T follicular helper cell (primary cell): ENCODE measurements around the gene RNPS1.

Experiments used
- DNase-seq: peaks from one replicate; pipeline ENCODE4 v3.0.0-alpha.2; 2020; ENCODE audit warnings: low read depth

RNPS1 gene

DNA sequence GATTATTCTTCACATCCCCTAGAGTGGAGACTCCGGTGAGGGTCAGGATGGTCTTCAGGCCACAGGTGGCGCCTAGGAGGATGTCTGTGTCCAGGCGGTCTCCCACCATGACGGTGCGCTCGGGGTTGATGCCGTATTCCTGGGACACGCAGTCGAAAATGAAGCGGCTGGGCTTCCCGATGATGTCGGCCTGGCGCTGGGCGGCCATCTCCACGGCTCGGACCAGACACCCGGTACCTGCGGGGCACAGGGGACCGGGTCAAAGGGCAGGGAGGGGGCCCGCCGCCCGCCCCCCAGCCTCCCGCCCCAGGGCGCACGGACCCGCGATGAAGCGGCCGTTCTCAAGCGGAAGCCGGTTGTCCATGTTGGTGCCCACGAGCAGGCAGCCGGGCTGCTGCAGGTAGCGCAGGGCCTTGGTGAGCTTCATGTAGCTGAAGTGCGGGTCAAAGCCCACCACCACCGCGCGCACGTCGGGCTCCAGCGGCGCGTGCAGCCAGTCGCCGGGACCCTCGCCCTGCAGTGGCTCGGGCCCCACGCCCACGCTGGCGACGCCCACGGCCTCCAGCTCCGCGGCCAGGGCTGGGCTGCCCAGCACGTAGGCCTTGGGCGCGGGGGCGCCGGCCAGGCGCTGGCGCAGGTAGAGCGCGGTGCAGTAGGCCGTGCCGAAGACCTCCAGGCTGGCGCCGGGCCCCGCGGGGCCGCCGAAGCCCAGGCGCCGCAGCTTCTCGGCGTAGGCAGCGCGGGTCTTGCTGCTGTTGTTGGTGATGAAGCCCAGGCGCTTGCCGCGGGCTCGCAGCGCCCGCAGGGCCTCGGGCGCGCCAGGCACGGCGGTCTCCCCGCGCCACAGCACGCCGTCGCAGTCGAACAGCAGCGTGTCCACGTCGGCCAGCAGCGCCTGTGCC, 53.9 kb downstream of the RNPS1 start:
- no peak for DNase-seq

DNA sequence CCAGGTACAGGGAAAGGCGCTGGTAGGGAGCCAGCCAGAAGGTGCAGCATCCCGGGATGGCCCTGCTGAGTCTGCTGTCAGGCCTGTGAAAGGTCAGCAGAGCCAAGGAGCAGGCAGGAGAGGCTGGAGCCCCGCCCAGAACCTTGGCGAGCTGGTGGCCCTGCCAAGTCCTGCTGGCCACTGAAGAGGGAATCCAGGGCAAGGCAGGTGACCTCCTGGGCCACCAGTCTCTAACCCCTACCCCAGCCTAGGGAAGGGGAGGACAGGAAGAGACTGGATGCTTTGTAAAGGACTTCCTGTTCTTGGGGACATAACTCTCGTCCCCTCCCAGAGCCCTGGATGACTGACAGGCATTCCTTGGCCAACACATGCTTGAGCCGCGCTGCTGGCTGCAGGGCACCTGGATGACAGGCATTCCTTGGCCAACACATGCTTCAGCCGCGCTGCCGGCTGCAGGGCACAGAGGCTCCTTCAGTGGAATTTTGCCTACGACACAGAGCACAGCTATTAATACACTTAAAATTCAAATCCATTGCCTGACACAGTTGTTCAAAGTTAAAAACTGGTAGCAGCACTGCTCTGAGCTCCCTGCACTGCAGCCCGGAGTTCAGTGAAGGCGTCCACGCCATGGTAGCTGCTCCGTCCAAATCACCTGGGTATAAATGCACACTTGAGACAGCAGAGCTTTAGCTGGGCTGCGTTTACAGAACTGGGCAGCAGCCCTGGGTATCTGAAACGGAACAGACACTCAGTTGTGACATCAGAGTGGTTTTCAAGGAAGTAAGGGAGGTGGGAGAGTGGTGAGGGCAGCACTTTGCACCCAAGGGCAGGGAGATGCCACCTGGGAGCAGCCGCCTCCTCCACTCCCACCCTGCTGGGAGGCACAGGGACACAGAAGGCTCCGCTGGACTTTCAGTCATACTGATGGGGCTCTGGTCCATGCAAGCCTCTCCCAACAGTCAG, 55.3 kb downstream of the RNPS1 start:
- no peak for DNase-seq

DNA sequence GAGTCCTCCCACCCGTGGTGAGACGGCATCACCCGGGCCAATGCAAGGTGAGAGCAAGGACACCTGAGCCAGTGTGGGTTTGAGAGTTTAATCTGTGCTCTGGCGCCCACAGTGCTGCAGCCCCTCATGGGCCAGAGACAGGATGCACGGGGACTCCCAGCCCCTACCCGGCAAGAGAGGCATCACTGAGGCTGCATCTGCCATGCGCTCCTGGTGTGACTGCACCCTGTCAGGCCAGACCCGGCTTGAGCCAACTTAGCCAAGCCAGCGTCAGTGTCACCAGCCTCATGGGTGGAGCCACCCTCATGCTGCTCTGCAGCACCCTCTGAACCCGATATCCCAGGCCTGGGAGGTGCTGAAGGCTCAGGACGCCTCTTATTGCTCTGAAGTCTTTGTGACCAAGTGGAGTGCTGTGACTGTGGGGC, 56.0 kb downstream of the RNPS1 start:
- DNase-seq = no peak

DNA sequence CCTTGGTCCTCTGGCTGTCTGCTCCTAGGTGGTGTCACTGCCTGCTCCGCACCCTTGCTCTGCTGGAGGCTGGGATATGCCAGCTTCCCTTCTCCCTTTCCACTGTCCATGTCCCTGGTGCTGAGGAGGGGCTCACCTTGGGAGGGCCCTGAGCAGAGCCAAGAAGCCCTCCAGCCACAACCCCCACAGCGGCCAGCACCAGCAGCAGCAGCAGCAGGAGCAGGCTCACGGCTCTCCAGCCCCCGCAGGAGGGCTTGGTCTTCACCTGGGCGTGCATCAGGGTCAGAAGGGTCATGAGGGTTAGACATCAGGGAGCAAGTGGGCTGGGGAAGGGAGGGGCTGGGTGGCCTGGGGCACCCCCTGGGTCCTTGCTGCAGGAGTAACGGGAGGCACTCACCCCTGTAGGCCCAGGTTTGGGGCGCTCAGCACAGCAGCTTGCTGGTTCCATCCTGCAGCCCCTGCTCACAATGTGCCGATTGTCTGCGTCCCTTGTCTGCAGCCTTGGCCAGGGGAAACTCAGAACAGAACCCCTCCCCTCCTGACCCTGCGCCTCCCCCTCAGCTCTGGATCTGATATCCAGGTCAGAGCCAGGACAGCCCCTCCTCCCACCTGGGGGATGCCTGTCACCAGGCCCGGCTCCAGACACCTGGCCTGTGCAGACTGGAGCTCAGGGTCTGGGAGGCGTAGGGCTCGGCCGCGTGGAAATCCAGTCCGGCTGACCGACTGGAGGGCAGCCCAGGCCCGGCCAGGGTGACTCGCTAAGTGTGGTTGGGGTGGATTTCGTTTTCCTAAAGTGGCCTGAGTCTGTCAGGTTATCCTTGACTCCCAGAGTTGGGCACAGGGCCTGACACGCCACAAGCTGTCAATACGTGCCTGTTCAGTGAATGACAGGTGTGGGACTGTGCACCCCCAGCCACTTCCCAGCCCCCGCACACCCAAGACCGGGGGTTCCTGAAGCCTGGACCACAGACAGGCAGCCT, 57.2 kb downstream of the RNPS1 start, which contains the start of gene BRICD5:
Gene BRICD5 (minus strand): TSS at position 478 of the 980 bp plus-strand sequence. CDS start 30 bp downstream, at position 448.
- no peak for DNase-seq

DNA sequence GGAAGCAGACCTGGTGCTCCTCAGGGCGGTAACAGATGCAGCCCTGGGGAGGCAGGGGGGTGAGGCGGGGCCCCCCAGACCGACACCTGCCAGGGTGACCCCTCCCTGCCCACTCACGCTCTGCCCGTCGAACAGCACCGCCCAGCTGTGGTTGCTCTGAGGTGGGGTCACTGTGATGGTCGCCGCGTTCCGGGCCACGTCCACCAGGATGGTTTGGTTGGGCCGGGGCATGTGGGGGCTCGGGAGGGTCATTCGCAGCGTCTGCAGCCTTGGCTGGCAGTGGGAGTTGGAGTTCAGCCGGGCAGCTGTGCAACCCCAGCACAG, 58.0 kb downstream of the RNPS1 start:
- no peak for DNase-seq

DNA sequence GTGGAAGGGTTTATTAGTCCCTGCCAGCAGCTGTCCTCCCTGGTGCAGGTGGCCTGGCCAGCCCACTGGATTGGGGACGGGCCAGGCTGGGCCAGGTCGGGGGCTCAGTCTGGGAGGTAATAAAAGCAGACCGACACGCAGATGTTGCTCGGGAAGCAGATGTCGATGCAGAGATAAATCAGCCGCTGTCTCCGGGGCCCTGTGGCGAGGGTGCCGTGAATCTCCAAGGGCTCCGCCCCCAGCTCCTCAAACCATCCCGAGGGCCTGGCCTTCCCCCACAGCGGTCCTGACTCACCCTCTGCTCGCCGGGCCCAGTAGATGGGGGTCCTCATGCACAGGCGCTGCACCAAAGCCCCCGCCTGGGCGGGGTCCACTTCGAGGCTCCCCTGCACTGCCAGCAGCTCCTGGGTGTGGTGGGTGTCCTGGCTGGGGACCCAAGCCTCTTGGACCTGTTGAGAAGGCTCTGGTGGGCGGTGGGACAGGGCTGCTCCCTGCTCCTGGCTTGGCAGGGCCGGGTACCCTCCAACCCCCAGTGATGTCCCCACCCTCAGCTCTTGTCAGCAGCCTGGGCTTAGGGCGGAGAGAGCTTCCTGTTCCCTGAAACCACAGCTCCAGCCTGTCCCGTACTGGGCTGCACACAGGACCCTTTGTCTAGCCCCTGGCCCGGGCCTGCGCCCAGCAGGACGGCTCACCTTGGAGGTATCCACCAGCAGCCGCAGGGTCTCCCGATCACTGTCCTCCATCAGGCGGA, 58.5 kb downstream of the RNPS1 start:
- DNase-seq = no peak

DNA sequence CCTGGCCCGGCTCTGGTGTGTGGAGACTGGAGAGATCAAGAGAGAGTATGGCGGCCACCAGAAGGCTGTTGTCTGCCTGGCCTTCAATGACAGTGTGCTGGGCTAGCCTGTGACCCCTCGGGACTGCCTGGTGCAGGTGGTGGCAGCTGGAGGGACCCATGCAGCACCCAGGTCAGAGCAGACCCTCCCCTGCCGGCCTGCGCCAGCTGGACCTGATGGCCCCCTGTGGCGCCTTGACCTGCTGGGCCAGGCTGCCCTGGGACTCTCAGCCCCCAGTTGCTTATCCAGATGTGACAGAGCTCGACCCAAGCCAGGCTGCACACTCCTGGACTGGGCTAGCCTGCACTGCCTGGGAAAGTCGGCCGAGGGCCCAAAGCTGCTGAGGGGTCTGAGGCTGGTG, 59.2 kb downstream of the RNPS1 start:
- DNase-seq = no peak

DNA sequence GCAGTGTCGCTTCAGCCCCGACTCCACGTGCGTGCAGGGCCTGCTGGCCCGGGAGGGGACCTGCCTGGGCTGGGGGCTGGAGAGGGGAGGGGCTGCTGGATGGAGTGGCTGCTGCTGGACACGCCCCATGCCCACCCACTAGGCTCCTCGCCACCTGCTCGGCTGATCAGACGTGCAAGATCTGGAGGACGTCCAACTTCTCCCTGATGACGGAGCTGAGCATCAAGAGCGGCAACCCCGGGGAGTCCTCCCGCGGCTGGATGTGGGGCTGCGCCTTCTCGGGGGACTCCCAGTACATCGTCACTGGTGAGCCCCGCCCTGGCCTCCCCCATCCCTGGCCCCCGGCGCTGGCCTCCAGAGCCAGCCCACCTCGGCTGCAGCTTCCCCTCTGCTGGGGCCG, 59.6 kb downstream of the RNPS1 start:
- DNase-seq = no peak

DNA sequence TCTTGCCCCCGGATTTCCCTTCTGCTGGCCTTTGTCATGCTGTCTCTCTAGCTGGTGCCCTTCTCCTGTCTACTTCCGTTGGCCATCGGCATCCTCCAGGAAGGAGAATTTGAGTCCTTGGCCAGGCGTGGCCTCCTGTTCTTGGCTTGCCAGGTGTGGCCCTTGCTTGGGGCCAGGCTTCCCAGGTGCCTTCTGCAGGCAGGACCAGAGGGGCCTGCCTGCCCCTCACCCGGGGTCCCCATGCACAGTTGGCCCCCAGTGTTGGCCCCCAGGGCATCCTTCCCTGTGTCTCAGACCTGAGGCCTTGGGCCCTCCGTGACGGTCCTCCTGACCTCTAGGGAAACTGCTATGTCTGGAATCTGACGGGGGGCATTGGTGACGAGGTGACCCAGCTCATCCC, 60.1 kb downstream of the RNPS1 start:
- DNase-seq = no peak

DNA sequence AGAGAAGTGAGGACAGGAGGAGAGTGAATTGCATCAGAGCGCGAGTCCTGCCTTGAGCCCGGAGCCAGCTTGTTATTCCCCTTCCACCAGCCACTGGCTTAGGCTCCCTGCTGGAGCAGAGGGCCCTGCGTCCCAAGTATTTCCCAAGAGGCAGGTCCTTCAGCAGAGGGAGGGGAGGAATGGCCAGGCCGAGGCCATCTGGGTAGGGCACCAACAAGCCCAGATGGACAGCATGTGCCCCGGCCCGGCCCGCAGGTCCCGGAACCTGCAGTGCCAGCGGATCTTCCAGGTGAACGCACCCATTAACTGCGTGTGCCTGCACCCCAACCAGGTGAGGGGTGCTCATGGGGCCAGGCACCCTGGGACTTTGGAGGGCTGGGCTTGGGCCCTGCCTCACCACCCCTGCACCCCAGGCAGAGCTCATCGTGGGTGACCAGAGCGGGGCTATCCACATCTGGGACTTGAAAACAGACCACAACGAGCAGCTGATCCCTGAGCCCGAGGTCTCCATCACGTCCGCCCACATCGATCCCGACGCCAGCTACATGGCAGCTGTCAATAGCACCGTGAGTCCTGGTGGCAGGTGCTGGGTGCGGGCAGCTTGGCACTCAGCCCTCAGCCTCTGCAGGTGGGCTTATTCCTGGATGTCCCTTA, 61.0 kb downstream of the RNPS1 start:
- no peak for DNase-seq

DNA sequence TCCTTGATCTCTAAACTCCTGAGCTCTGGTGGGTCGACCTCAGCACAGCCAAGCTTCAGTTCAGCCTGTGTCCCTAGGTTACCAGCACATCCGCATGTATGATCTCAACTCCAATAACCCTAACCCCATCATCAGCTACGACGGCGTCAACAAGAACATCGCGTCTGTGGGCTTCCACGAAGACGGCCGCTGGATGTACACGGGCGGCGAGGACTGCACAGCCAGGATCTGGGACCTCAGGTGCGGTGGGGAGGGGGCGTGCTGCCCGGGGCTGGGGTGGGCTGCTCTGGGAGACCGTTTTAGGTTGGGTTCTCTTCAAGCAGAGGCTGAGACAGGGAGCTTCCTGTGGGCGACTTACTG, 61.5 kb downstream of the RNPS1 start:
- DNase-seq = no peak

DNA sequence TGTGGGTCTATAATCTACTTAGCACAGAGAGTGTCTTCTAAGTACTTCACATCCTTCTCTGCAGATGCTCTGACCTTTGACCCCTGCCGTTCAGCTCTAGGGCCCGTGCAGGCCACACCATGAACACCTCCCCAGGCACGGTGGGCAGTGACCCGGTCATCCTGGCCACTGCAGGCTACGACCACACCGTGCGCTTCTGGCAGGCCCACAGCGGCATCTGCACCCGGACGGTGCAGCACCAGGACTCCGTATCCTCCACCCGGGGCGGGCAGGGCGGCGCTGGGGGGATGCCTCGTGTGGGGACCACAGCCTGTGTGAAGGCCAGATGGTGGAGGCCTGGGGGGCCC, 62.0 kb downstream of the RNPS1 start:
- DNase-seq = no peak

DNA sequence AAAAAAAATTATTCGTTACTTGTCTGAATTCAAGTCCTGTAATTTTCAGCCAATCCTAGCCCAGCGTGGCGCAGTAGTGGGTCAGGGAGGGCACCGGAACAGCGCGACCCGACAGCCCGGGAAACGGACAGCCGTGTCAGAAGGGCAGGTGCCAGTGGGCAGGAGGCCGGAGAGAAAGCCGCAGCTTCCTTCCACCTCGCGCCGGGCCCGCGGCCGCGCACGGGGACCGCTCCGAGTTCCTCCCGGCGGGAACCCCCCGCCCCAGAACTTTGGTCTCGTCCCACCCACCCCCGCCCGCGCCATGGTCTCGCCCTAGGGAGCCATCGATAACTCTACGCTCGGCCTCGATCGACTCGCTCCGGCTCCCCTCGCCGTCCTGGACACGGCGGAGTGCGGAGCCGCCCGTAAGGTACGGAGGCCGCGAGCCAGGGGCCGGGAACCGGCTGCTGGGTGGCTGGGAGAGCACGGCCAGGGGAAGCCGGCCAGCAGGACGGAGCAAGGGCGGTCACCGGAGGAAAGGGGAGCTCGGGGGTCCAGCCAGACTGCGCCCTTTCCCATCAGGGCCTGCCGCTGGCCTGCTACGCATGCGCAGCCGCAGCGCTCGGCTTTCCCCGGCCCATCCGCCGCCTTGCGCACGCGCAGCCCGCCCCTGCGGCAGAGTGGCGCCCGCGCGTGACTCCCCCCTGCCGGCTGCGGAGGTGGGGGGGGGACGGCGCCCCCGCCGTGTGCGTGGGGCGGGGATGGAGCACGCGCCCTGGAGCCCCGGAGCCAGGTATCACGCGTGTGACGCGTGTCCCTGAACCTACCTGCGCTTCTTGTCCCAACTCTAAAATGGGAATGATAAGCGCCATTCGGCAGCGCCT, 62.6 kb downstream of the RNPS1 start, which contains the start of gene MLST8:
Gene MLST8 (plus strand): TSS at position 351 of the 863 bp plus-strand sequence. CDS start 632 bp downstream, outside the sequence.
- DNase-seq = peak; percentile 89

DNA sequence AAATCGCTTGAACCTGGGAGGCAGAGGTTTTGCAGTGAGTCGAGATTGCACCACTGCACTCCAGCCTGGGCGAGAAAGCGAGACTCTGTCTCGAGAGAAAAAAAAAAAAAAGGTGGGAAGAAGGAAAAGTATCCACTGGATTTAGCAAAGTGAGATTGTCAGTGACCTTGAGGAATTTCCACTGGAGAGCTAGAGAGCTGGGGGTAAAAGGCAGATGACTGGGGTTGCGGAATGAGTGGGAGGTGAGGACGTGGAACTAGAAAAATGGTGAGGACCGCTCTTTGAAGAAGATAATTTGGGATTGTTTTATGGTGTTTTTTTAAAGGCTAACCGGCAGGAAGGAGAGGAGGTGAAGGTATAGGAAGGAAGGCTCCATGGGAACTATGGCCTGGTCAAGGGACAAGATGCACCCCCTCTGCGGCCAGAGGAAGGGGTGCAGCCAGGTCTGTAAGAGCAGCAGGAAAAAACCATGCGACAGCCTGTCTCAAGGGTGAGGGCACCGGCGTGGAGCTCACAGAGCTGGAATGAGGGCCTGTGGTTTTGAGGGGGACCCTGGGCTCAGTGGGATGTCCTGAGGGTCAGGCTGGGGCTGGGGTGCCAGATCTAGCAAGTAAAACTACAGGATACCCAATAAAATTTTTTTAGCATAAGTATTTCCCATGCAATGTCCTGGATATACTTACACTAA, 63.4 kb downstream of the RNPS1 start:
- DNase-seq = no peak
